Daoy (cell line): ENCODE data around the gene STAT5B. TPM values are rescaled to one million over a fixed set of nuclear protein-coding genes. Genes with fewer than 3 reads are reported as not detected.
"Not testable (repeated sequence)": the region's sequence is repeated elsewhere in the genome, so short reads cannot be mapped to it uniquely, and the experiment has no call there.

Source experiments
- DNase-seq: peaks from one replicate; pipeline ENCODE4 v3.0.0-alpha.2; 2015; ENCODE audit warnings: low read depth
- total RNA-seq: library from RNA; depleted of rRNA; stranded (reverse); fragments of >200 nt; shearing (Covaris generic); gene quantifications from 2 replicates; pipeline ENCODE4 v1.2.3, GENCODE V29; 2014

Gene STAT5B
- total RNA-seq, 1 experiment from 2014 or later = 27.1 TPM

- DNase-seq = peak; percentile 31
These were observed 9.0 kb downstream of the STAT5B start for GRCh38 chr17:42266918-42267766.

GRCh38 chr17:42266462-42266861, 9.7 kb downstream of the STAT5B start:
- DNase-seq = no peak

- not testable (repeated sequence) for DNase-seq
These were observed 11.8 kb downstream of the STAT5B start for GRCh38 chr17:42264366-42264765.

DNA sequence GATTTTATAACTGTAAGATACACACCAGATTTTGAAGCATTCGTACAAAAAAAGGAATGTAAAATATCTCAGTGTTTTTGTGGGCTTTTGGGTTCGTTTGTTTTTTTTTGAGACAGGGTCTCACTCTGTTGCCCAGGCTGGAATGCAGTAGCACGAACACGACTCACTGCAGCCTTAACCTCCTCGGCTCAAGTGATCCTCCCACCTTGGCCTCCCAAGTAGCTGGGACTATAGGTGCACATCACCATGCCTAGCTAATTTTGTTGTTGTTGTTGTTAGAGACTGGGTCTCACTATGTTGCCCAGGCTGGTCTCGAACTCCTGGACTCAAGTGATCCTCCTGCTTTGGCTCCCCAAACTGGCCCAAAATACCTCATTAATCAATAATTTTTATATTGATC, 15.9 kb downstream of the STAT5B start:
- DNase-seq = no peak

DNA sequence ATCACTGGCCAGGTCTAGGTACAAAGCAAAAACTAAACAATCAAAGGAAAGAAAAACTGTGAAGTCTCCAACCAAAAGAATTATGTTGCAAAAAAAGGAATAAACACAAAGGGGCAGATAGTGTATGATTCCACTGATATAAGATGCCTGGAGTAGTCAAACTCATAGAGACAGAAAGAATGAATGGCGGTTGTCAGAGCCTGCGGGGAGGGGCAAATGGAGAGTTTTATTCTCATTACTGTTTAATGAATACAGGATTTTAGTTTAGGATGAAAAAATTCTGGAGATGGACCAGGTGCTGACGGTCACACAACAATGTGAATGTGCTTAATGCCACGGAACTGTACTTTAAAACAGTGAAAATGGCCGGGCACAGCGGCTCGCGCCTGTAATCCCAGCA, 20.7 kb downstream of the STAT5B start:
- DNase-seq = no peak

DNA sequence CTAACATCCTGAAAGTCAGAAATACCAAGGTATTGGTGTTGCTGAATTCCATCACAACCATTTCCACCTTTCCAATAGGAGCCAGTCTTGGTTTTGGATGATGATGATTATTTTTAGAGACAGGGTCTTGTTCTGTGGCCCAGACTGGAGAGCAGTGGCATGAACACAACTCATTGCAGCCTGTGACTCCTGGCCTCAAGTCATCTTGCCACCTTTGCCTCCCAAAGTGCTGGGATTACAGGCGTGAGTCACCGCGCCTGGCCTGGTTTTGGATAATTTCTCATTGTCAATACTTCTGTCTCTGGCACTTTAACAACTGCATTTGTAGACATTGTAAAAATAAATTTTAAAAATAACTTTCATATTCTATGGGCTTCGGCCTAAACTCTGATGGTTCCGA, 22.6 kb downstream of the STAT5B start:
- peak; percentile 56 for DNase-seq

- no peak for DNase-seq
These were observed 23.3 kb downstream of the STAT5B start for GRCh38 chr17:42252597-42253550.

- no peak for DNase-seq
These were observed 25.1 kb downstream of the STAT5B start for GRCh38 chr17:42251115-42251514.

GRCh38 chr17:42249681-42250446, 26.3 kb downstream of the STAT5B start:
- DNase-seq = no peak

GRCh38 chr17:42248351-42249179, 27.6 kb downstream of the STAT5B start:
- DNase-seq = peak; percentile 23

- DNase-seq = peak; percentile 50
These were observed 28.5 kb downstream of the STAT5B start for GRCh38 chr17:42247734-42248133.

DNA sequence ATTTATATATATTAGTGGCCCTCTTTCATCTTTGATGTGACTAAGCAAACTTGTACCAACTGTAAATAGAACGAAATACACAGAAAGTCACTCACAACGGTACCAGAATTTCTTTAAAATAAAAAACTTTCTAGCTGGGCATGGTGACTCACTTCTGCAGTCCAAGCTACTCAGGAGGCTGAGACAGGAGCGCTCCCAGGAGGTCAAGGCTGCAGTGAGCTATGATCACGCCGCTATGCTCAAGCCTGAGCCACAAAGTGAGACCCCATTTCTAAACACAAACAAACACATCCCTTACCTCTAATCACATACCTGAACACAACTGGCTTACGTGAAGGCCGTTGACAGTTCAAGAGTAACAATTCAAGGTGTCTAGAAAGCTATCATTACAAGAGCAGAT, 29.7 kb downstream of the STAT5B start:
- DNase-seq = no peak

GRCh38 chr17:42245183-42245582, 31.0 kb downstream of the STAT5B start:
- DNase-seq = not testable (repeated sequence)

DNA sequence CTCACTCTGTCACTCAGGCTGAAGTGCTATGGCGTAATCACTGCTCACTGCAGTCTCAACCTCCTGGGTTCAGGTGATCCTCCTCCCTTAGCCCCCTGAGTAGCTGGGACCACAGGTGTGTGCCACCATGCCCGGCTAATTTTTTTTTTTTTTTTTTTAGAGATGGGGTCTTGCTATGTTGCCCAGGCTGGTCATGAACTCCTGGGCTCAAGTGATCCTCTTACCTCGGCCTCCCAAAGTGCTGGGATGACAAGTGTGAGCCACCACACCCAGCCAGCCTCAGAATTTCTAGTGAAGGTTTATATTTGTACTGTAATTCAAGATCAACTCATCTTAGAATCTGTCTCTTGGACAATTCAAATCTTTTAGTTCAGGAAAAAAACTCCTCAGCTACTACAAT, 32.1 kb downstream of the STAT5B start:
- not testable (repeated sequence) for DNase-seq

DNA sequence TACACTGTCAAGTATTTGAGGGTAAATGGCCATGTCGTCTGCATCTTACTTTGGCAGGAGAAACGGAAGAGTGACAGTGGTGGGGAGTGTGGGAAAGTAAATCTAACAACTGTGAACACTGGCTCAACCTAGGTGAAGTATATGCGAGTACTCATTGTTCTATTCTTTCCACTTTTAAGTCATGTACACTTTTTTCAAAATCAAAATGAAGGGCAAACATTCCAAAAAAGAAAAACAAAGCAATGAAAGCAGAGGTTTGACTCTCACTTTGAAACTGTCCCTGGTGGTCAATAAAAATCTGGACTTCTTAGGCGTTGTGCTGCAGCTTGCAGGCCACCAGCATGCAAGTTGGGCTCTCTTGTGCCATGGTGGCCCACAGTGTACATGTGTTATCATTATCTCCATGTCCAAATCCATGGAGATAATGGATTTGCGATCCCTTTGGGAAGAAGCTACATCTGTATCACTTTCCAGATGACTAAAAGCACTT, 32.7 kb downstream of the STAT5B start:
- no peak for DNase-seq

DNA sequence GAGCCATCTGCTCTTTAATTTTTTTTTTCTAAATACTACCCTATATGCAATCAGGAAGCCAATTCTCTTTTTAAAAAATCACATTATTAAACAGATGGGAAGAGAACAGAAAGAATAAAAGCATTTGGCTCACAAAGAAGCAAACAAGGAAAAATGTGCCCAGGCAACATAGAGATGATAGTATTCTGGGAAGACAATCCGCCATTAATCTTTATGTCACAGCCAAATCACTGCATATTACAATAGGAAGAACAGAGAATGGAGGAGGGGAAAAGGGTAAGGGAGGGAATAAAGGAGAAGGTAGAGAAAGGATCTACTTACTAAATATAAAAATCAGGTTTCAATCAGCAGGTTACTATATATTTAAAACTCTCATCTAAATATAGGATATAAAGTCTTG, 34.3 kb downstream of the STAT5B start:
- DNase-seq = no peak

- not testable (repeated sequence) for DNase-seq
These were observed 35.3 kb downstream of the STAT5B start for GRCh38 chr17:42240863-42241262.

- no peak for DNase-seq
These were observed 36.0 kb downstream of the STAT5B start for GRCh38 chr17:42240201-42240600.

GRCh38 chr17:42239576-42239975, 36.6 kb downstream of the STAT5B start:
- not testable (repeated sequence) for DNase-seq

- no peak for DNase-seq
These were observed 39.4 kb downstream of the STAT5B start for GRCh38 chr17:42236760-42237159.

GRCh38 chr17:42233994-42234393, 42.2 kb downstream of the STAT5B start:
- DNase-seq = no peak
